Dedifferentiated amniotic fluid mesenchymal stem cell (primary cell): Measurements from ENCODE around the gene SCYL3.

Source experiments
- DNase-seq: peaks from one replicate; pipeline ENCODE4 v3.0.0-alpha.2; 2016; ENCODE audit errors: extremely low spot score

Gene SCYL3

DNA sequence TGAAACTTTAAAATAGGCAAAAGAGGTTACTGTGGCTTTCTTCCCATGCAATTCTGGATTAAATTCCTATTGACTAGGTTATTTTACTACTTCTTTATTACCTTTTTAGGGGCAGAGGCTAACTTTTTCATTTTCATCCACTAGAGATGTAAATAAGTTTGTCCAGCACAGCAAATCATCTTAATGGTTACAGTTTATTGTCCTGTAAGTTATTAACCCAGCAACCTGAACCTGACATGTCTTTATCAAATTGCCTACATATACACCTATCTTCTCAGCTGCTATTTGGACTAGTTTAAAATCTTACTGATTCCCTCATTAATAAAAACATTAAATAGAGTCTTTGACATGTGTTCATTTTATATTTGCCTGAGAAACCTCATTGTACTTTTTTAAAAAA is 6.9 kb upstream of the SCYL3 start:
- no peak for DNase-seq

DNA sequence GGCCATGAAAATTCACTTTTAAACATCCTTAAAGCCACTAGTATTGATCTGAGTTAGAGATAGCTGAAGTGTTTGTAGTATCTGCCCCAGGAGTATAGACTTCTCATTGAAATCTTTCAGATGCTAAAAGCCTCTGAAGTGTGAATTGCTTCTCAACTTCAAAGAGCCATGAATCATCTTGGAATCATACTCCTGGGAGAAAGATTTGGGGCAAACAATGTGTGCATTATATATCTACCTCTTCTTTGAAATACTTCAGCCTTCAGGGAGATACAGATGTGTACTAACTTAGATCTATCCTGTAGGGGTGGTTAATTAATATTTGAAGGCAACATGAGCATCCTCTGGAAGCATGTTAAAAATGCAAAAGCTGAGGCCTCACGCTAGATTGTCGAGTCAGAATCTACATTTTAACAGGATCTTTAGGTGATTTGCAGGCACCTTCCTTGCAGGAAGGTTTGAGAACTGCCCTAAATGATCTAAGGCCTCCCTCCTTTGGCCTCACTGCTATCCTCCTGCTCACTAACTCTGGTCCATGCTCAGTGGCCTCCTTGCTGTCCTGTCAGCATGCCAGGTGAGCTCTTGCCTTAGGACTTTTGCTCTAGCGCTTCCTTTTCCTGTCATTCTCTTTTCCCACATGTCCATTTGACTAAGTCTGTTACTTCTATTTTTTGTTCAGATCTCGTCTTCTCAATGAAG is 6.0 kb upstream of the SCYL3 start:
- no peak for DNase-seq

DNA sequence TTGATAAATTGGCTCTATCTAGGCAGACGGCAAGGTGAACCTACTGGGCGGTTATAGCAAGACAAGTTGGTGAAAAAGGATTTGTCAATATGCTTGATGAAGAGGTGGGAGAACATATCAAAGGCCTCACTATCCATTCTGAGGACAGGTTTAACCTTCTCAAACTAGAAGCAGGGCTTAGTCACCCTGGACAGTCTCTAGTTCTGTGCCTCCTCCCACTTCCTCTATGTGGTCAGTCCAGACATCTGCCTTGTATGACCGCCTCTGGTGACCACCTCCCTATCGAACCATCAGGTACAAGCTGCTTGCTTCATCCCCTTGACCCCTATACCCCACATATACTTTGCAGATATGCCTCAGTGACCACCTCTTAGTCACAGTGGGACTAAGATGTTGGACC is 2.3 kb upstream of the SCYL3 start:
- DNase-seq: no peak

DNA sequence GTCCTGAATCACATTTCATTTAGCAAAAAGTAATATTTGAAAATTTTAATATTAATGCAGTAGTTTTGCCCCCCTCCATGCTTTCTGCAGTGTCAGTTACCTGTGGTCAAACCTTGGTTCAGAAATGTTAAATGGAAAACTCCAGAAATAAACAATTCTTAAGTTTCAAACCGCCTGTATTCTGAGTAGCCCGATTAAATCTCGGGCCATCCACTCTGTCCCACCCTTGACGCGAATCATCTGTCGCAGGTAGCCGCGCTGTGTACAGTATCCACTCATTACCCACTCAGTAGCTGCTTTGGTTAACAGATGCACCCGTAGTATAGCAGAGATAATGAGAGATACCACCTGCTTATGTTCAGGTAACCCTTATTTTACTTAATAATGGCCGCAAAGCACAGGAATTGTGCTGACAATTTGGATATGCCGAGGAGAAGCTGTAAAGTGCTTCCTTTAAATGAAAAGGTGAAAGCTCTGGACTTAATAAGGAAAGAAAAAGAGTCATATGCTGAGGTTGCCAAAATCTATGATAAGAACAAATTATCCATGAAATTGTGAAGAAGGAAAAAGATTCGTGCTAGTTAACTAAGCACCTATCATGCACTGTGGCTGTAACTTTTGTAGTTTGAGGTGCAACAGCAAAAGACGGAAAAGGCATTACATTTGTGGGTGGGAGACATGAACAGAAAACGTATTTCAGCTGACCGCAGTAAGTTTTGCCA is 889 bp upstream of the SCYL3 start:
- DNase-seq: no peak

DNA sequence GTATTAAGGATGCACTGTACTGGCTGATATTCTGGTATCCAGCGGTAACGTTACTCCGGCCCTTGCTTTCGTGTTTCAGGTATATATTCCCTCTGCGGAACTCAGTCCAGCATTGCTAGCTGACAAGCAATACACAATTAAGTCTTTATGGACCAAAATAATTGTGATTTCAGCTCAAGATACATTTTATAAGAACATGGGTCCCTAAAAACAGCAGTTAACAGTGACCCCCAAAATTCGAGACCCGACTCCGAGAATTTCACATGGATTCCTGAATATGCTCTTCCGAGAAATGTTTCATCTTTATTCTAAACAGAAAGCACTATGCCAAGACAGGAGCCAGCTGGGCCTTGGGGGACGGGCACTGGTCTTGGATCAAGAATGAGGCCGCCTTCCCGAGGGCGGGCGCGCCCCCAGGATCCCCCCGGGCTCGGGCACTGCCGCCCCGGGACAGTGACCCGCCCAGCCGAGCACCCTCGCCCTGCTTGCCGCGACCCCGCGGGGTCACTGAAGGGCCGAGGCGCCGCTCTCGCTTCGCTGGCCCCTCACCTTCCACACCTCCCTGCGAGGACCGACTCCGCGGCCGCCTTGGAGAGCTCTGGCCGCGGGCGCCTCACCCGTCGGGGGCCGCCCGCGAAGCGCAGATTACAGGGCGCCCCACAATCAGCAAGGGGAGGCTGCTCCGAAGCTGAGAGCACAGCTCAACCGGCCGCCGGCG is 610 bp downstream of the SCYL3 start:
- peak; percentile 38 for DNase-seq

DNA sequence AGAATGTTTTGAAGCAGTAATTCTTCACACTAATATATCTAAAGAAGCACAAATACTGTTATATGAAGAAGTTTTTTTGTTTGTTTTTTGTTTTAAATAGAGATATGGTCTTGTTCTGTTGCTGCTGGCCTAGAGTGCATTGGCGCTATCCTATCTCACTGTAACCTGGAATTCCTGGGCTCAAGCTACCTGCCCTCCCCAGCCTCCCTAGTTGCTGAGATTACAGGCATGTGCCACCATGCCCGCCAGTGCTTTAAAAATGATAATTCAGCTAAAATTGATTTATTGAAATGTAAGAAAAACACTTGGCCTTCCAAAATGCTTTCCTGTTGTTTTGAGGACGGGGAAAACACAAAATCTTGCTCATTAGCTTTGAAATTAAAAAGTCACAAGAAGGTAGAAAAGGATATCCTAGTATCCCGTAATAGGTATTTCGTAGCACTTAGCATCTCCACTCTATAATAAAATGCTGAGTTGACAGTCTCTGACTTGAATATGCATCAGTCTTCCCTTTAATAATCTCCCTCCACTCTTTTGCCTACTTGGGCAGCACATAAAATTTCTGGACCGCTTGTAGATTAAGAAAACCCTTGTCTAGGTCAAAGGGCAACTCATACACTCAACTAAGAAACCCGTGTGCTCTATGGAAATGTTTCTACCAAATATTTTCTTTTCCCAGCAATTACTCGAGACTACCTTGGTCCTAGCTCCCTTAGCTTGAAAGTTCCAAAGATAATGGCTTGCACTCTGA is 1.3 kb downstream of the SCYL3 start:
- no peak for DNase-seq

DNA sequence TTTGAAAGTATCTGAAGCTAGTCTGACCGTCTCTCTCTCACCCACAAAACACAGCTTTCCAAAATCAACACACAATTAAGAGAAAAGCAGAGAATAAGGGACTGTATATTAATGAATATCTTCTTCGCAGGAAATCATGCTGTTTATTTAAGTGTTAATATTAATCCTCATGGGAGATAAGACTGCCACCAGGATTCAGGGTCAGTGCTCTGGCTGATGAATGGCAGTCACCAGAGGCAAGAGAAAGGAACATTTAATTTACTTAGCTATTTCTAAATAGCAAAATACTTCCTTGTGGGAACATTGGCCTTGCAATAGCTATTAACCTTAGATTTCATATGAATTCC is 2.2 kb downstream of the SCYL3 start:
- DNase-seq: no peak

DNA sequence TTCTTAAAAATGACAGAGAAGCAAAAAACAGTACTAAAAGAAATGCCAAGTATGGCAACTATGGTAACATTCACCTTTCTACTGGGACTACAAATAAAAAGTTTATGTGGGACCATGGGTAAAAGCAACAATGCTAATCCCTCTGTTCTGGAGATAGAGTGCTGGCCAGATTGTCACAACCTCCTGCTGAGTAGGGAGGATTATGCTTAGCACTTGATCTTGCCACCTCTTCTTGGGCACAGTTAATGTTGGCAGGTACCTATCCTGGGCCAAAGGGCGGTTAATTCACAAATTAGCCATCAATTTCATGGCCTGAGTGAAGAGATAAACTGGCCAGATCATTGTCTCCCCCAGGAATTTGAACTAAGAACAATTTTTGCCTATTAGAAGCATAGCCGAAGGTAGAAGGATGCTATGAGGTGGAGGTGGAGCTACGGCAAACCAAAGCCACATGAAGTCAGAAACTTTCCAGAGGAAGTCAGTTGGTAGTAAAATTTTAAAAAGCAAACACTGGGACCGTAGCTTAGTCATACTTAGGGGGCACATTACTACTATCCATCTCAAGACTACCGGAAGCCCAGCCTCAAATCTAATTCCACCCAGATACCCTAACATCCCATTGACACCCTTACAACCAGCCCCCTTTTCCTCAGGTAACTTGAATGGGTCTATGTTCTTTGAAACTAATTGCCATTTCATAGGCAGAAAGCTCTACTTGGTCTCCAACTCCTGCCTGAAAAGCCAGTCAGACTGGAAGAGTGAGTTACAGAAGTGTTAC is 2.7 kb downstream of the SCYL3 start:
- DNase-seq: no peak

DNA sequence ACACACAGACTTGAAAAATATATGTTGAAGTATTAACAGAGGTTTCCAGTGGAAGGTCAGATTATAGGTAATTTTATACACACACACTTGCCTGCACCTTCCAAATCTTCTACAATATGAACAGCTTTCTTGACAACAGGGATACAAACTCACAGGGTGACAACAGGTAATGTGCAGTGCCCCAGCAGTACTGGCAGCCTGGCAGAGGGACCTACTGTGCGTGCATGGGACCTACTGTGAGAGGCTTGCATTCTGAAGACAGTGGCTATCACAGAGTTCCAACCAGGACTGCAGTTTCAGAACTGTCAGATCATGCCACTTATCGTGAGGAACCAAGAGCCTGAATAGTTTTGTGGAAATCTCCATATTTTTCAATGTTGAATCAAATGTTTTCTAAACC is 3.8 kb downstream of the SCYL3 start:
- no peak for DNase-seq

DNA sequence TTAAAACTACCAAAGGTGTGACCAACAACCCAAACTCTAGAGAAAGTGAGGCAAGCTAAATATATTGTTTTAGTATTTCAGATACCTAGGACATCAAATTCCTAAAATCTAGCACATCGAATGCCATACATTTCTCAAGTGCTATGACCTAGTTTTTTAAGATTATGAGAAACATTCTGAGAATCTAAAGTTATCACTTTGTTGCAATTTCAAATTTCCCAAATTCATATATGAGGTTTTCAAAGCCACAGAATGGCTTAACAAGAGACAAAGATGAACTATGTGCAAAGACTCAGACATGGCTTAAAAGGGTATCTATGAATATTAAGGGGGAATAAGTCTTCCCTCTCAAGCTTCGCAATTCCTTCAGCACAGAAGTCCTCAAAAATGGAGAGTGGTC is 6.8 kb downstream of the SCYL3 start:
- DNase-seq: no peak

DNA sequence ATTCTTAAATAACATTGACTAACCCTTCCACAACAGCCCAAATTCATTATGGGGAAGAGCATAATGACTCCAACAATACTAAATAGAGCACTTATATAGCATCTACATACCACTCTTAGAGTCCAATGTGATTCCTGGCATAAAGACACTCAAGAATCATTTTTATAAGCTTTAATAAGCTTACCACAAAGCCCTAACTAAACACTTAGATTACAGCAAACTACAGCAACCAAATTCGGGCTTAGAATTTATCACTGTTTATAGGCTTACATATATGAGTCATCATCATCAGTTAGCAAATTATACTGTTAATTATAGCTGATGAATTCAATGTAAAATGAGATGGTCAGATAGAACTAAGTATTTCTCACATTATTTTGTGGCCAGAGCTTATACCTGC is 7.3 kb downstream of the SCYL3 start:
- DNase-seq: no peak

DNA sequence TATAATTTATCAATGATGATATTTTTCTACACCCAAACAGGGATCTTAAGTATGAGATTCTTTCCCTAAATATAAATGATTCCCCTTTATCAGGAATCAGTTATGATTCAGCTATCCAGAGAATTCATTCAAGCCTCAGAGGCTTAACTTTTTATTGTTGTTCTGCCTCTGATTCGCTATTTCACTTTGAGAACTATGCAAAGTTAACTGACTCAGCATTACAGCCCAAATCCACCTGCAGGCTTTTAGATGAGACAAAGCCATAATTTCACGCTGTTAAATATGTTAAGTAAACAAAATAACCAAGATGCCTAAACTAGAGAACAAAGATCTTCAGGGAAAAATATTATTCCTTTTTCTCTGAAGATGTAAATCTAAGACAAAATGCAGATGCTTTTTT is 8.5 kb downstream of the SCYL3 start:
- DNase-seq: peak; percentile 32

DNA sequence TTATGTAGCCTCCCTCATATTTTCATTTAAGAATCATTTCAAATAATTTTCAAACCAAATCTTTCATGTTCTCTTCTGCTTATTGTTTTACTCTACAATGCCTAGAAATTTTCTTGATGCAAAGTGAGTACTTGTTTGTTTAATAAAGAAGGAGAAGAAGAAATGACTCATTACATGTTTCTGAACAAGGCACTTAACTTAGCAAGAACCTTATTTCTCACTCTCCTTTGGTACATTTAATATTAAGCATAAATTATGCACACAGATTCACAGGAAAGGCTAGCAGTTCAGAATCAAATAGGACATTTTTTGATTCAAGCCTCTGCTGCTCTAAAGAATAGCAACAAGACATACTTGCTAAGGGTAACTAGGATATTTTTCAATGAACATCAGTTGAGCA is 9.1 kb downstream of the SCYL3 start:
- no peak for DNase-seq

DNA sequence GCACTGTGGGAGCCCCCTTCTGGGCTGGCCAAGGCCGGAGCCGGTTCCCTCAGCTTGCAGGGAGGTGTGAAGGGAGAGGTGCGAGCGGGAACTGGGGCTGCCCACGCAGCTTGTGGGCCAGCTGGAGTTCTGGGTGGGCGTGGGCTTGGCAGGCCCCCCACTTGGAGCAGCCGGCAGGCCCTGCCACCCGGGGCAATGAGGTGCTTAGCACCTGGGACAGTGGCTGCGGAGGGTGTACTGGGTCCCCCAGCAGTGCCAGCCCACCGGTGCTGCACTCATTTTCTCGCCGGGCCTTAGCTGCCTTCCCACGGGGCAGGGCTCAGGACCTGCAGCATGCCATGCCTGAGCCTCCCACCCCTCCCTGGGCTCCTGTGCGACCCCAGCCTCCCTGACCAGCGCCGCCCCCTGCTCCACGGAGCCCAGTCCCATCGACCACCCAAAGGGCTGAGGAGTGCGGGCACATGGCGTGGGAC is 11.6 kb downstream of the SCYL3 start:
- DNase-seq: no peak

DNA sequence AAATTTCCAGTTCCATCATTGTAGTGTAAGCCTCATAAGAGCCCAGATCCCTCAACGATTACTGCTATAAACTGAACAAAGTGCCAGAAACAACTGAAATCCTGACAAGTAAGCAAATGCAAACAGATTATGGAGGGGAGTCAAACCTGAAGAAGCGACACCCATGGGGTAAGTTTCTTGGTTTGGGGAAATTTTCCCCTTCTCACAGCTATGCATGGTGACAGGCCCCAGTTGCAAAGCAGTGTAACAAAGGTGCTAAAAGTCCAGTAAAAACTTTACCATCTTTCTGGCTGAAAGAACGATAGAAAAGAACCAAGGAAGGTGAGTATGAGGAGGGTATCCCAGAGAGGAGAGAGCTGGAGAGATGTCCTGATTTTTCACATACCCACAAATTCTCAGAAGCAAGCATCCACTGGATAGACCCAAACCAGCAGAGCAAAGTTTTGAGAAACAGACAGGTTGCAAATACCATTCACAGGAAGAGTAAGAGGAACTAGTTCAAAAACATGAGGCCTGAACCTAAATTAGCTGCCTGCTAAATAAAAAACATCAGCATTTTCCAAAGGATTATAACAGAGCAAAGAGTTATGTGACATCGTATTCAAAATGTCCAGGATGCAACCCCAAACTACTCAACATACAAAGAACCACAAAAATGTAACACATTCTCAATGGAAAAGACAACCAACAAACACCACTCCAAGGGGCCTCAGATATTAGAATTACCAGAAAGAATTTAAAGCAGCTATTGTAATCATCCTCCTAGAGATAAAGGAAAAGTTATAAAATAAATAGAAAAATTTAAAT is 14.5 kb downstream of the SCYL3 start:
- no peak for DNase-seq

DNA sequence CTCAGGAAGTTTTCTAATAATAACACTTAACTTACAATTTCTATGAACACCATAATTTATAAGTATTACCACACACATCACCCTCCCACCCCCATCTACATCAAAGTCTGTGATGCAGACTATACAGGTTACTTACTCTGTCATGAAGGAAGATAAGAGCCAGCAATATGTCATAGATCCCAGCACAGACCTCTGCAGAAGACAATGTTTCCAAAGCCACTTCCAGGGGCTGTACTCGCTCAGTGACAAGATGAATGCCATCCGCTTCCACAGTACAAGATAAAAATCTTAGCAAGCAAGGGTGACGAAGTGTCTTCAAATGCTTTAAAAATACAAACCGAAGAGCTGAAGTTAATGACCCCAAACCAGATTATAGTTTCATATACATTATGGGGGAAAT is 15.2 kb downstream of the SCYL3 start:
- no peak for DNase-seq

DNA sequence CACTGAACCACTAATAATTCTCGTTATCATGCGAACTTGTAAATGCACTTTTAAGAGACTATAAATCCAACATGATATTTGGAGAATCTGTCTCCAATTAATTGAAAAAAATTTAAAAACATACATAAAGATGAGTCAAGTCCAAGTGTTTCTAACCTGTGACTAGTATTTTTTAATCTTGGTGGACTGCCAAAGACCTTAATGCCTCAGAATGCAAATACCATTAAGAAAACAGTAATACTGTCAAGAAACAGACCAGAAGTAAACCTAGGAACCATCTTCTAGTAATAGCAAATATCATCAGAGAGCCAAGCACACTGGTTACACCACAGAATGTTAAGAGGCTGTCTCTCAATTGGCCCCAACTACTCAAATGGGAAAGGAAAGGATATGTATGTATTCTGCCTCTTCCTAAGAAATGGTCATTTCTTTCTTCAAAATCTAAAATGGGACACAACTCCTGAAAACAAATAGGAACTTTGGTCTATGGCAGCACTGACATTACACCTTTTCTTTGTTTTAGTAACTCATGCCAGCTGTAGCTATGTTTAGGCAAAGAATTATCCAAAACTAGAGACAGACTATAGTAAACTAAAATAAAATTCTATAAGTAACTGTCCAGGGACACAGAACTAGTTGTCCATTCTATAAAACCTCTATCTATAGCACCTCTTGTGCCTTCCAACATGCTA is 15.8 kb downstream of the SCYL3 start:
- DNase-seq: peak; percentile 26

DNA sequence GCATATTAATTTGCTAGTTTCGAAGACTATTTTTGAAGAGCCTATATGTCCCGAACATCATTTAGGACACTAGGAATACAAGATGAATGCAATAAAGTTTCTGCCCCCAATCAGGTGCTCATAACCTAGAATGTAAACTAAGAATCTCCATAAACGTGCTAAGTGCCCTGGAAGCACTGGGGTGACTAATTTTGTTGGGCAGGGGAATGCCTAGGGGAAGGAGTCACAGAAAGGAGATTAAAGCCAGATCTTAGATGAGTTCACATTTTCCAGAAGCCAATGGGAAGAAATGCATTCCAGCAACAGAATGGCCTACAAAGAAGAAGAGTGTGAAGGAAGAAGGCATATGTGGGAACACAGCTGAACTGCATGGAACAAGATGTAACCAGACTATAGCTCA is 19.5 kb downstream of the SCYL3 start:
- peak; percentile 71 for DNase-seq

DNA sequence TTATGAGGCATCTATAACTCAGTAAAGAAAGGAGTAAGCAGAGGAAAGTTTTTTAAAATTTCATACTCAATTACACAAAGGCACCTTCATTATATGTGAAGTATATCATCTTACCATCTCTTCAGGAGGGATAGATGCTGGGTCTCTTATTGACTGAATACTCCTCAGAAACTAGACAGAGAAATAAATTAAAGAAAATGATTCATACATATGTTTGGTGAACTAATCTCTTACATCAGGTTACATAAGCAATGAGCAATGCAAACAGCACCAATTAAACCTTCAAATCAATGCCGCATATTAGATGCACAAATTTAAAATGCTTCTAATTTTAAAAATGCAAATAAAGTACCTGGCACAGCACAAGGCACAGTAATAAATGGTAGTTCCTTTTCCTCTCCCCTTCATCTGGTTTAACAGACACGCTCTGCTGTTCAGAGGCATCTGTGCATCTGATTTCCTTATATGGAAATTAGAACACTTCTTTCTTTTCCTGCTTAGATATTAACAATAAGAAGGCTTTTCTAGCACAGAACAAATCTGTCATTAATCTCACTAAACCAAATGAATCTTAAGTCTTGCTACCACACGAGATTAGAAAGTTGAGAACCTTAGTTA is 20.0 kb downstream of the SCYL3 start:
- DNase-seq: no peak

DNA sequence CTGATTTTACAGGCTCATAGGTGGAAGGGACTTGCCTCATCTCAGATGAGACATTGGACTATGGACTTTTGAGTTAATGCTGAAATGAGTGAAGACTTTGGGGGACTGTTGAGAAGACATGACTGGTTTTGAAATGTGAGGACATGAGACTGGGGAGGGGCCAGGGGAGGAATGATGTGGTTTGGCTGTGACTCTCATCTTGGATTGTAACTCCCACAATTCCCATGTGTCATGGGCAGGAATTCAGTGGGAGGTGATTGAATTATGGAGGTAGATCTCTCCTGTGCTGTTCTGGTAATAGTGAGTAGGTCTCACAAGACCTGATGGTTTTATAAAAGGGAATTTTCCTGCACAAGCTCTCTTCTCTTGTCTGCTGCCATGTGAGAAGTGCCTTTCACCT is 20.8 kb downstream of the SCYL3 start:
- DNase-seq: no peak
